H1 (cell line): Measurements from ENCODE around the gene ASH1L. TPM values are rescaled to one million over a fixed set of nuclear protein-coding genes. Genes with fewer than 3 reads are reported as not detected.

Source experiments
- CTCF ChIA-PET: fragments of 300-600 bp; sonication (Branson Sonifier 250); formaldehyde crosslinking; loops from one replicate; lab custom pipeline; 2021; ENCODE audit not compliant: partially characterized antibody; lab: Charles Lee
- POLR2A ChIA-PET: fragments of 300-600 bp; sonication (Branson Sonifier 250); formaldehyde crosslinking; loops from one replicate; lab custom pipeline; 2021; ENCODE audit warnings: inconsistent platforms; ENCODE audit not compliant: partially characterized antibody; lab: Charles Lee
- DNase-seq, 2 experiments: peaks; one replicate each; pipeline versions ENCODE4 v3.0.0 to v3.0.0-alpha.2; 2010 to 2022; ENCODE audit warnings: low spot score in 2 of 2, low read depth in 1 of 2, mixed read lengths in 1 of 2
- FAIRE-seq: peaks from 2 replicates; lab custom pipeline; 2011; peaks lifted over from hg19 to GRCh38; lab: Jason Lieb, UNC
- H2AFZ ChIP-seq: 2 replicates; pipeline ENCODE4 v1.8.1; 2012; ENCODE audit warnings: low read length, inconsistent platforms
- H2AK5ac ChIP-seq: 2 replicates; pipeline ENCODE4 v1.6.1; 2013; ENCODE audit warnings: low read depth, low read length
- H2BK120ac ChIP-seq: replicated peaks from 2 replicates; pipeline ENCODE3; 2013; ENCODE audit warnings: low read depth, low read length, inconsistent platforms
- H2BK12ac ChIP-seq: 2 replicates; pipeline ENCODE4 v1.6.1; 2013; ENCODE audit warnings: low read depth, low read length
- H2BK15ac ChIP-seq: 2 replicates; pipeline ENCODE4 v1.6.1; 2013; ENCODE audit warnings: low read length
- H2BK20ac ChIP-seq: 2 replicates; pipeline ENCODE4 v1.6.1; 2013; ENCODE audit warnings: low read length
- H2BK5ac ChIP-seq: 2 replicates; pipeline ENCODE4 v1.6.1; 2013; ENCODE audit warnings: low read depth, low read length
- H3K14ac ChIP-seq: 2 replicates; pipeline ENCODE4 v1.6.1; 2013; ENCODE audit warnings: inconsistent platforms; ENCODE audit not compliant: insufficient read length
- H3K18ac ChIP-seq: 2 replicates; pipeline ENCODE4 v1.6.1; 2013; ENCODE audit warnings: low read length; ENCODE audit errors: extremely low read depth
- H3K23ac ChIP-seq: 2 replicates; pipeline ENCODE4 v1.6.1; 2013; ENCODE audit warnings: inconsistent platforms; ENCODE audit not compliant: insufficient read length
- H3K23me2 ChIP-seq: 2 replicates; pipeline ENCODE4 v1.6.1; 2013; ENCODE audit warnings: low read depth, low read length
- H3K27ac ChIP-seq: 2 replicates; pipeline ENCODE4 v1.6.1; 2011; ENCODE audit warnings: low read depth, low read length, inconsistent platforms
- H3K27me3 ChIP-seq, 4 experiments: replicated peaks in 1 of 4; 1 replicate in 1 of 4; 2 replicates in 3 of 4; pipeline versions ENCODE4 v1.6.1 to v1.8.1; 2011 to 2013; ENCODE audit warnings: low read length in 3 of 4, mild to moderate bottlenecking in 3 of 4, inconsistent platforms in 2 of 4, mixed read lengths in 2 of 4, moderate library complexity in 1 of 4; ENCODE audit not compliant: control insufficient read depth in 3 of 4, insufficient read depth in 3 of 4; ENCODE audit errors: extremely low read depth in 1 of 4
- H3K36me3 ChIP-seq, 4 experiments: 2 replicates each; pipeline versions ENCODE4 v1.6.1 to v1.8.1; 2011 to 2013; ENCODE audit warnings: mild to moderate bottlenecking in 4 of 4, low read length in 3 of 4, moderate library complexity in 2 of 4, control low read depth in 1 of 4, inconsistent platforms in 1 of 4; ENCODE audit not compliant: insufficient read depth in 4 of 4, control insufficient read depth in 2 of 4
- H3K4ac ChIP-seq: replicated peaks from 2 replicates; pipeline ENCODE3; 2013; ENCODE audit warnings: low read length, low read depth, mixed read lengths, inconsistent platforms; ENCODE audit not compliant: insufficient read length
- H3K4me1 ChIP-seq, 4 experiments: replicated peaks in 1 of 4; 1 replicate in 1 of 4; 2 replicates in 3 of 4; pipeline versions ENCODE4 v1.6.1 to v1.8.1; 2011 to 2013; ENCODE audit warnings: low read length in 3 of 4, inconsistent platforms in 2 of 4, mixed read lengths in 1 of 4; ENCODE audit not compliant: insufficient read depth in 4 of 4, control insufficient read depth in 3 of 4
- H3K4me2 ChIP-seq, 2 experiments: 2 replicates each; pipeline versions ENCODE4 v1.6.1 to v1.8.1; 2011 to 2013; ENCODE audit warnings: low read depth in 2 of 2, low read length in 2 of 2, control low read depth in 1 of 2, inconsistent platforms in 1 of 2, mild to moderate bottlenecking in 1 of 2; ENCODE audit not compliant: insufficient read depth in 1 of 2
- H3K4me3 ChIP-seq, 4 experiments: fragments of 200-600, 300-600 bp in 1 of 4; sonication (generic), shearing (Covaris generic), sonication (Bioruptor Twin) in 1 of 4; 2 replicates each; pipeline versions ENCODE4 v1.5.1 to v1.8.1; 2011 to 2016; ENCODE audit warnings: low read length in 4 of 4, low read depth in 3 of 4, control low read depth in 2 of 4, inconsistent platforms in 2 of 4, mild to moderate bottlenecking in 2 of 4, mixed read lengths in 1 of 4, moderate library complexity in 1 of 4; ENCODE audit not compliant: insufficient read depth in 2 of 4; ENCODE audit errors: extremely low read depth in 1 of 4
- H3K56ac ChIP-seq: replicated peaks from 2 replicates; pipeline ENCODE3; 2013; ENCODE audit warnings: low read depth, mild to moderate bottlenecking, mixed read lengths, low read length, inconsistent platforms; ENCODE audit not compliant: insufficient read length
- H3K79me1 ChIP-seq: 2 replicates; pipeline ENCODE4 v1.6.1; 2013; ENCODE audit warnings: low read depth, low read length, control low read depth
- H3K79me2 ChIP-seq, 2 experiments: 2 replicates each; pipeline versions ENCODE4 v1.6.1 to v1.8.1; 2012 to 2013; ENCODE audit warnings: low read length in 2 of 2, mild to moderate bottlenecking in 2 of 2, inconsistent platforms in 1 of 2; ENCODE audit not compliant: insufficient read depth in 2 of 2, control insufficient read depth in 1 of 2
- H3K9ac ChIP-seq, 4 experiments: replicated peaks in 1 of 4; 1 replicate in 1 of 4; 2 replicates in 3 of 4; pipeline versions ENCODE4 v1.6.1 to v1.8.1; 2011 to 2013; ENCODE audit warnings: low read depth in 3 of 4, low read length in 3 of 4, control low read depth in 2 of 4, mild to moderate bottlenecking in 2 of 4, moderate library complexity in 2 of 4, inconsistent platforms in 1 of 4; ENCODE audit errors: extremely low read depth in 1 of 4
- H3K9me3 ChIP-seq, 2 experiments: 2 replicates each; pipeline versions ENCODE4 v1.6.1 to v1.8.1; 2012 to 2013; ENCODE audit warnings: mild to moderate bottlenecking in 2 of 2, moderate library complexity in 2 of 2, control low read depth in 1 of 2, inconsistent platforms in 1 of 2, low read depth in 1 of 2, low read length in 1 of 2, mixed read lengths in 1 of 2; ENCODE audit not compliant: insufficient read depth in 2 of 2
- H4K20me1 ChIP-seq, 2 experiments: replicated peaks in 1 of 2; 2 replicates each; pipeline versions ENCODE3 to v1.8.1; 2011 to 2013; ENCODE audit warnings: inconsistent platforms in 2 of 2, low read length in 2 of 2, mild to moderate bottlenecking in 1 of 2; ENCODE audit not compliant: insufficient read depth in 2 of 2, control insufficient read depth in 1 of 2
- H4K5ac ChIP-seq: 2 replicates; pipeline ENCODE4 v1.6.1; 2013; ENCODE audit warnings: low read length, low read depth, mixed read lengths, inconsistent platforms; ENCODE audit not compliant: insufficient read length
- H4K8ac ChIP-seq: 2 replicates; pipeline ENCODE4 v1.8.0; 2013; ENCODE audit warnings: mild to moderate bottlenecking, moderate library complexity, low read length, inconsistent platforms; ENCODE audit not compliant: insufficient read depth; ENCODE audit errors: extremely low read depth
- H4K91ac ChIP-seq: replicated peaks from 2 replicates; pipeline ENCODE3; 2013; ENCODE audit warnings: low read length, mixed read lengths, inconsistent platforms; ENCODE audit not compliant: insufficient read length
- MAFK ChIP-seq: IDR thresholded peaks from 2 replicates; pipeline ENCODE4 v1.6.1; 2012; ENCODE audit warnings: low read depth, mild to moderate bottlenecking, improper control_type of control experiment, low read length
- RNF2 ChIP-seq: fragments of 200-900, 300-1000 bp; sonication (generic); IDR thresholded peaks from 2 replicates; pipeline ENCODE4 v1.7.1; 2016; ENCODE audit warnings: borderline replicate concordance, low read depth, mild to moderate bottlenecking, antibody characterized with exemption, low read length; ENCODE audit not compliant: poor library complexity, severe bottlenecking; ENCODE audit errors: missing control alignments
- YY1 ChIP-seq: IDR thresholded peaks from 2 replicates; pipeline ENCODE4 v1.6.1; 2011; ENCODE audit warnings: low read depth, mild to moderate bottlenecking, low read length
- polyA plus RNA-seq, 7 experiments: library from polyadenylated mRNA; depleted of rRNA in 3 of 7; stranded (reverse) in 5 of 7; unstranded in 2 of 7; fragments of >200 nt in 5 of 7; fragments of 200-250 nt in 2 of 7; gene quantifications; 1 replicate in 5 of 7; 2 replicates in 1 of 7; 4 replicates in 1 of 7; pipeline versions ENCODE4 v1.2.1 to v1.2.3, GENCODE V29; 2011 to 2013; ENCODE audit warnings: missing spikeins in 2 of 7, mixed read lengths in 2 of 7
- total RNA-seq: library from RNA; stranded (reverse); fragmentation: NEBNext Ultra II Directional; extraction: Animal tissue kit (Norgen Biotek cat#: 25700); gene quantifications from 2 replicates; pipeline ENCODE4 v1.2.1, GENCODE V29; 2021

The ASH1L gene
- total and polyA plus RNA-seq, 2 of the 8 experiments (the other 6 are each of a cell fraction or from before 2014, with no cell fraction given): 7.5 to 27.6 TPM

- Histone ChIP-seq H2BK12ac (no peak overlapping the region), H2BK120ac (no peak overlapping the region), H3K4me3 (no peak overlapping the region), H3K56ac (no peak overlapping the region), H3K4me1 (no peaks in the 10 kb centered on the region), H4K5ac (no peak overlapping the region), H3K9me3 (no peaks in the 10 kb centered on the region), H3K79me2 (no peaks in the 10 kb centered on the region), H3K4me2 (peak overlapping the region in 1 of 2 experiments; percentile 26; a peak in 1 of 4 replicates), H3K23me2 (no peaks in the 10 kb centered on the region), H2AK5ac (no peak overlapping the region), H3K36me3 (peaks cover 2 to 19% (median 7%) of the 10 kb centered on the region in 4 experiments), H3K14ac (no peak overlapping the region), H4K20me1 (no peaks in the 10 kb centered on the region), H3K18ac (no peak overlapping the region), H3K23ac (no peak overlapping the region), H3K4ac (no peak overlapping the region), H3K79me1 (no peaks in the 10 kb centered on the region), H2BK15ac (no peak overlapping the region), H3K27ac (no peak overlapping the region), H3K9ac (no peak overlapping the region), H4K8ac (no peak overlapping the region), H2AFZ (no peak overlapping the region), H3K27me3 (no peaks in the 10 kb centered on the region), H4K91ac (no peak overlapping the region), H2BK5ac (no peak overlapping the region), H2BK20ac (no peak overlapping the region)
- FAIRE-seq (peak; percentile 45), DNase-seq (no peak)
- TF ChIP-seq RNF2 (no peak), MAFK (no peak), YY1 (no peak)
- POLR2A ChIA-PET: no interaction called here
- CTCF ChIA-PET: no interaction called here
Measured at GRCh38 chr1:155379631-155380090, 182.9 kb downstream of the ASH1L start.
